ENCODE data around the gene PRDM16. TPM values are rescaled to one million over a fixed set of nuclear protein-coding genes. Genes with fewer than 3 reads are reported as not detected.

Gene PRDM16
- polyA plus RNA-seq, 1 of the 3 experiments (the other 2 are of a cell fraction), result not detected

DNA sequence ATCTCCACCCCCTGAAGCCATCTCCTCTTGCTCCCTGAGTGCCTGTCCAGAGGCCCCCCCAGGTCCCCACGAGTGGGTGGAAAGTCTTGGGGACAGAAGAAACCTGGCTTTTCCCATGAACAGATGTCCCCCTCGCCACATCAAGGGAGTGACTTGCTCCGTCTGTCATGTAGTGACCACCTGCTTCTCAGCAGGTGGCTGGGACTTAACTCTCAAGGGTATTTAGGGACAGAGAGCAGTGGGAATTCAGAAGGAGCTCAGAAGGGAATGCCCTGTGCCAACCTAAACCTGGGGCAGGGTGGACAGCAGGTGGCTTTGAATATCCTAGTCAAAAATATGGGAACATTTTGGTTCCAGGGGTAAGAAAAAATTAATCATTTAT, 139.8 kb downstream of the PRDM16 start:
- no peak overlapping the region for H3K4me2 ChIP-seq
- H2AFZ ChIP-seq (ENCODE audit: low read depth), result no peak overlapping the region
- ChIA-PET CTCF (no interaction called here), POLR2A (no interaction called here)
- H3K27ac ChIP-seq (ENCODE audit: low read depth in 2 of 2, low read length in 1 of 2), result no peak overlapping the region
- no peaks in the 10 kb centered on the region for H3F3A ChIP-seq (replicated peaks; ENCODE audit: insufficient read depth)
- no peak overlapping the region for H3K4me3 ChIP-seq (ENCODE audit: low read depth in 2 of 2, low read length in 1 of 2)
- no peaks in the 10 kb centered on the region for H3K27me3 ChIP-seq (ENCODE audit: insufficient read depth)
- 40% methylated on average over 3 of the region's 3 CpGs for WGBS (ENCODE audit: low lambda C conversion rate)
- no peaks in the 10 kb centered on the region for H4K20me1 ChIP-seq (ENCODE audit: insufficient read depth)
- H3K9ac ChIP-seq, result no peak overlapping the region
- H3K9me2 ChIP-seq, result no peaks in the 10 kb centered on the region
- H3K4me1 ChIP-seq (ENCODE audit: control insufficient read depth in 1 of 2, insufficient read depth in 2 of 2, low read depth in 1 of 2, low read length in 1 of 2), result no peaks in the 10 kb centered on the region
- H3K9me3 ChIP-seq, result no peaks in the 10 kb centered on the region
- no peaks in the 10 kb centered on the region for H3K79me2 ChIP-seq (ENCODE audit: insufficient read depth)
- TF ChIP-seq GABPA (IDR thresholded peaks at IDR 0.05; ENCODE audit: low read depth) (no peak), SMC3 (IDR thresholded peaks at IDR 0.05; ENCODE audit: low read depth, low read length) (no peak), POLR2AphosphoS5 (IDR thresholded peaks at IDR 0.05; ENCODE audit: low read depth, low read length) (no peak), NFIC (IDR thresholded peaks at IDR 0.05; ENCODE audit: borderline replicate concordance) (no peak), EP300 (IDR thresholded peaks at IDR 0.05; ENCODE audit: borderline replicate concordance in 1 of 2, low read depth in 1 of 2, low read length in 1 of 2) (no peak), TAF1 (IDR thresholded peaks at IDR 0.05; ENCODE audit: borderline replicate concordance, low read depth, low read length) (no peak), RCOR1 (IDR thresholded peaks at IDR 0.05; ENCODE audit: low read length) (no peak), FOXJ3 (CRISPR knock-in tag; IDR thresholded peaks at IDR 0.05) (no peak), MEF2A (IDR thresholded peaks at IDR 0.05; ENCODE audit: borderline replicate concordance, low read depth) (no peak), SIN3A (IDR thresholded peaks at IDR 0.05; ENCODE audit: borderline replicate concordance, low read depth, low read length) (no peak), FOSL2 (IDR thresholded peaks at IDR 0.05; ENCODE audit: borderline replicate concordance, low read depth) (no peak), GATA2 (CRISPR knock-in tag; IDR thresholded peaks at IDR 0.05) (no peak), CHD2 (IDR thresholded peaks at IDR 0.05; ENCODE audit: low read length, partially characterized antibody) (no peak)
- TF ChIP-seq, protein P1, sequence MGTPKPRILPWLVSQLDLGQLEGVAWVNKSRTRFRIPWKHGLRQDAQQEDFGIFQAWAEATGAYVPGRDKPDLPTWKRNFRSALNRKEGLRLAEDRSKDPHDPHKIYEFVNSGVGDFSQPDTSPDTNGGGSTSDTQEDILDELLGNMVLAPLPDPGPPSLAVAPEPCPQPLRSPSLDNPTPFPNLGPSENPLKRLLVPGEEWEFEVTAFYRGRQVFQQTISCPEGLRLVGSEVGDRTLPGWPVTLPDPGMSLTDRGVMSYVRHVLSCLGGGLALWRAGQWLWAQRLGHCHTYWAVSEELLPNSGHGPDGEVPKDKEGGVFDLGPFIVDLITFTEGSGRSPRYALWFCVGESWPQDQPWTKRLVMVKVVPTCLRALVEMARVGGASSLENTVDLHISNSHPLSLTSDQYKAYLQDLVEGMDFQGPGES (IDR thresholded peaks at IDR 0.05; ENCODE audit: low read depth, low read length), result no peak
- TF ChIP-seq, protein P2, sequence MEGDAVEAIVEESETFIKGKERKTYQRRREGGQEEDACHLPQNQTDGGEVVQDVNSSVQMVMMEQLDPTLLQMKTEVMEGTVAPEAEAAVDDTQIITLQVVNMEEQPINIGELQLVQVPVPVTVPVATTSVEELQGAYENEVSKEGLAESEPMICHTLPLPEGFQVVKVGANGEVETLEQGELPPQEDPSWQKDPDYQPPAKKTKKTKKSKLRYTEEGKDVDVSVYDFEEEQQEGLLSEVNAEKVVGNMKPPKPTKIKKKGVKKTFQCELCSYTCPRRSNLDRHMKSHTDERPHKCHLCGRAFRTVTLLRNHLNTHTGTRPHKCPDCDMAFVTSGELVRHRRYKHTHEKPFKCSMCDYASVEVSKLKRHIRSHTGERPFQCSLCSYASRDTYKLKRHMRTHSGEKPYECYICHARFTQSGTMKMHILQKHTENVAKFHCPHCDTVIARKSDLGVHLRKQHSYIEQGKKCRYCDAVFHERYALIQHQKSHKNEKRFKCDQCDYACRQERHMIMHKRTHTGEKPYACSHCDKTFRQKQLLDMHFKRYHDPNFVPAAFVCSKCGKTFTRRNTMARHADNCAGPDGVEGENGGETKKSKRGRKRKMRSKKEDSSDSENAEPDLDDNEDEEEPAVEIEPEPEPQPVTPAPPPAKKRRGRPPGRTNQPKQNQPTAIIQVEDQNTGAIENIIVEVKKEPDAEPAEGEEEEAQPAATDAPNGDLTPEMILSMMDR (IDR thresholded peaks at IDR 0.05), result no peak
- TF ChIP-seq, protein P3, sequence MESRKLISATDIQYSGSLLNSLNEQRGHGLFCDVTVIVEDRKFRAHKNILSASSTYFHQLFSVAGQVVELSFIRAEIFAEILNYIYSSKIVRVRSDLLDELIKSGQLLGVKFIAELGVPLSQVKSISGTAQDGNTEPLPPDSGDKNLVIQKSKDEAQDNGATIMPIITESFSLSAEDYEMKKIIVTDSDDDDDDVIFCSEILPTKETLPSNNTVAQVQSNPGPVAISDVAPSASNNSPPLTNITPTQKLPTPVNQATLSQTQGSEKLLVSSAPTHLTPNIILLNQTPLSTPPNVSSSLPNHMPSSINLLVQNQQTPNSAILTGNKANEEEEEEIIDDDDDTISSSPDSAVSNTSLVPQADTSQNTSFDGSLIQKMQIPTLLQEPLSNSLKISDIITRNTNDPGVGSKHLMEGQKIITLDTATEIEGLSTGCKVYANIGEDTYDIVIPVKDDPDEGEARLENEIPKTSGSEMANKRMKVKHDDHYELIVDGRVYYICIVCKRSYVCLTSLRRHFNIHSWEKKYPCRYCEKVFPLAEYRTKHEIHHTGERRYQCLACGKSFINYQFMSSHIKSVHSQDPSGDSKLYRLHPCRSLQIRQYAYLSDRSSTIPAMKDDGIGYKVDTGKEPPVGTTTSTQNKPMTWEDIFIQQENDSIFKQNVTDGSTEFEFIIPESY (IDR thresholded peaks at IDR 0.05; ENCODE audit: borderline replicate concordance, low read depth), result no peak
- TF ChIP-seq, protein P4, sequence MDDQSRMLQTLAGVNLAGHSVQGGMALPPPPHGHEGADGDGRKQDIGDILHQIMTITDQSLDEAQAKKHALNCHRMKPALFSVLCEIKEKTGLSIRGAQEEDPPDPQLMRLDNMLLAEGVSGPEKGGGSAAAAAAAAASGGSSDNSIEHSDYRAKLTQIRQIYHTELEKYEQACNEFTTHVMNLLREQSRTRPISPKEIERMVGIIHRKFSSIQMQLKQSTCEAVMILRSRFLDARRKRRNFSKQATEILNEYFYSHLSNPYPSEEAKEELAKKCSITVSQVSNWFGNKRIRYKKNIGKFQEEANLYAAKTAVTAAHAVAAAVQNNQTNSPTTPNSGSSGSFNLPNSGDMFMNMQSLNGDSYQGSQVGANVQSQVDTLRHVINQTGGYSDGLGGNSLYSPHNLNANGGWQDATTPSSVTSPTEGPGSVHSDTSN (IDR thresholded peaks at IDR 0.05), result no peak
- TF ChIP-seq, protein P5, sequence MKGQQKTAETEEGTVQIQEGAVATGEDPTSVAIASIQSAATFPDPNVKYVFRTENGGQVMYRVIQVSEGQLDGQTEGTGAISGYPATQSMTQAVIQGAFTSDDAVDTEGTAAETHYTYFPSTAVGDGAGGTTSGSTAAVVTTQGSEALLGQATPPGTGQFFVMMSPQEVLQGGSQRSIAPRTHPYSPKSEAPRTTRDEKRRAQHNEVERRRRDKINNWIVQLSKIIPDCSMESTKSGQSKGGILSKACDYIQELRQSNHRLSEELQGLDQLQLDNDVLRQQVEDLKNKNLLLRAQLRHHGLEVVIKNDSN (IDR thresholded peaks at IDR 0.05; ENCODE audit: borderline replicate concordance, low read depth), result no peak
- TF ChIP-seq, protein P6, sequence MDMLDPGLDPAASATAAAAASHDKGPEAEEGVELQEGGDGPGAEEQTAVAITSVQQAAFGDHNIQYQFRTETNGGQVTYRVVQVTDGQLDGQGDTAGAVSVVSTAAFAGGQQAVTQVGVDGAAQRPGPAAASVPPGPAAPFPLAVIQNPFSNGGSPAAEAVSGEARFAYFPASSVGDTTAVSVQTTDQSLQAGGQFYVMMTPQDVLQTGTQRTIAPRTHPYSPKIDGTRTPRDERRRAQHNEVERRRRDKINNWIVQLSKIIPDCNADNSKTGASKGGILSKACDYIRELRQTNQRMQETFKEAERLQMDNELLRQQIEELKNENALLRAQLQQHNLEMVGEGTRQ (IDR thresholded peaks at IDR 0.05; ENCODE audit: borderline replicate concordance, low read depth, low read length), result no peak
- H3K36me3 ChIP-seq (replicated peaks in 1 of 2; ENCODE audit: control insufficient read depth in 1 of 2, insufficient read depth in 2 of 2, low read length in 1 of 2), result no peaks in the 10 kb centered on the region
- DNase-seq, result no peak

Measured in SK-N-SH (cell line).